KBM-7 (cell line): ENCODE results near the gene PRKAG2.

Experiments
- DNase-seq: peaks from one replicate; pipeline ENCODE4 v3.0.0-alpha.2; 2015
- in situ Hi-C: fragments of 300-500 bp; cut with MboI; formaldehyde crosslinking; loops from 2 replicates; pipeline ENCODE4 v1.14.3; 2020; ENCODE audit warnings: low sequenced_read_pairs, low pct_unique_long_range_greater_than_20kb, mixed read lengths

Gene PRKAG2

DNA sequence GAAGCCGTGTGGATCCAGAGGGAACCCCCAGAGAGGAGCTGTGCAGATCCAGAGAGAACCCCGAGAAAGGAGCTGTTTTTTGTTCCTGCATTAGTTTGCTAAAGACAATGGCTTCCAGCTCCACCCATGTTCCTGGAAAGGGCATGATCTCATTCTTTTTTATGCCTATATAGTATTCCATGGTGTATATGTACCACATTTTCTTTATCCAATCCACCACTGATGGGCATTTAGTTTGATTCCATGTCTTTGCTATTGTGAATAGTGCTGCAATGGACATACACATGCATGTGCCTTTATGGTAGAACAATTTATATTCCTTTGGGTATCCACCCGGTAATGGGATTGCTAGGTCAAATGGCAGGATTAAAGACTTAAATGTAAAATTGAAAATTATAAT is 261.9 kb downstream of the PRKAG2 start:
- in situ Hi-C loops: no loop called here

DNA sequence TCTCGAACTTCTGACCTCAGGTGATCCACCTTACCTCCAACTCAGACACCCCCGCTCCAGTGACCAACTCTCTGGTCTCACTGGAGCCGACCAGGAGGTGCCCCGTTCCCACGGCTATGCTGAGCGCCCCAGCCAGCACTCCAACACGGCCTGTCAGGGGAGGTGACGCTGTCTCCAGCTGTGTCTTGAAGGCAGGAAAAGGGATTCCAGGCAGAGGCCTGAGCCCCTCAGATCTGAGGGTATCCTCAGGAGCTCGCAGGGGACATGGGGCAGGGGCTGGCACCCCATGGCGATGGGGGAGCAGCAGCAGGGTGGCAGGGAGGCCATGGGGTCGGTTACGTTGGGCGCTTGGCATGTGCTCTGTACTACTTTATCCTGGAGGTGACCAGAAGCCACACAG is 262.9 kb downstream of the PRKAG2 start:
- DNase-seq: no peak
- in situ Hi-C loops: no loop called here

More for the DNA sequence above, 261.9 kb downstream of the PRKAG2 start:
- DNase-seq: no peak

- DNase-seq: no peak
- in situ Hi-C loops: no loop called here
Observed at GRCh38 chr7:151611878-151612277, 265.0 kb downstream of the PRKAG2 start.

DNA sequence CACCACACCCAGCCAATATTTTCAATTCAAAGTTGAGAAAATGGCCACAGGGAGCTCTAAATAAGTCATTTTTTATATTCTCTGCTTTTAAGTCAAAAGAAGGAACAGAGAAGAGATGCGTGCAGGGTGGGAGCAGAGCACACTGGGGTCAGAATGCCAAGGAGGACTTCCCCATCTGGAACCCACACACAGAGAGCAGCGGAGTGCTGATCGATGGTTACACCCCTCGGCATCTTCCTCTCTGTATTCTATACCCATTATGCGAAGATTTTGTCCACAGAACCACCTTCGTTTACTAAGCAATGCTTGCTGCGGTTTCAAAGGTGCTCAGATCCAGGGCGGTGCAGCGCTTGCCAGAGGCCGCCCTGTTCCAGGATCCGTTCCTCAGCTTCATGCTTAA is 265.9 kb downstream of the PRKAG2 start:
- DNase-seq: no peak
- in situ Hi-C loops: no loop called here

DNA sequence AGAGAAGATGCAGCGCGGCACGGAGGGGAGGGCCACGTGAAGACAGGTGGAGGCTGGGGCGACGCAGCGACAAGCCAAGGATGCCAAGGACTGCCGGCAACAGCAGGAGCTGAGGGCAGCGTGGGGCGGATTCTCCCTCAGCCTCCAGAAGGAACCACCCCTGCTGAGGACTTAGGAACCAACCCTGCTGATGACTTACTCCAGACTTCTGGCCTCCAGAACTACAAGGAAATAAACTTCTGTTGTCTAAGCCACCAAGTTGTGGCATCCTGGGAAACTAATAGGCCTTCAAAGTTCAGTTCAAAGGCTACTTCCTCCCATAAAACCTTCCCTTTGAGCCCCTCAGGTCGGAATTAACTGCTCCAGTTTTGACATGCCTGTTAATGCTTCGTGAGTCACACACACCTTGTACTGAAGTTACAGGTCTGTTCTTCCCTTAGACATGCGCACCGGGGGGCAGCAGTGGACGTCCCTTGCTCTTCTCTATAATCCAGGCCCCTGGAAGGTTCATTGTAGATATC is 268.8 kb downstream of the PRKAG2 start:
- in situ Hi-C loops: no loop called here
- no peak for DNase-seq

DNA sequence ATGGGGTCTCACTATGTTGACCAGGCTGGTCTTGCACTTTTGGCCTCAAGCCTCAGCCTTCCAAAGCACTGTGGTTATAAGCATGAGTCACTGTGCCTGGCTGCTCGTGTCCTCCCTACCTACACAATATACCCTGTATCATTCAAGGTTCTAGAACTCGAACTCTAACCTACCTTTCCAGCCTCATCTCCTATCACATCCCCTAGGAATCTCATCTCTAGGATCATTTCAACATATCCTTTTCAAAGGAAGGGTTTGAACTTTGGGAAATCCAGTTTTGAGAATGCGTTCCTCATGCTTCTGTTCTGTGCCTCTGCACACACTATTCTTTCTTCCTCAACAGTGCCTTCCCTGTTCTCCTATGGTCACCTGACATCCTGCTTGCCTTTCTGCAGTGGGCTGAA is 269.4 kb downstream of the PRKAG2 start:
- in situ Hi-C loops: no loop called here
- DNase-seq: no peak

- no peak for DNase-seq
- in situ Hi-C loops: no loop called here
Observed at GRCh38 chr7:151603951-151604350, 273.0 kb downstream of the PRKAG2 start.

- in situ Hi-C loops: no loop called here
Observed at GRCh38 chr7:151601521-151602305, 275.2 kb downstream of the PRKAG2 start.

GRCh38 chr7:151600331-151600730 is 276.6 kb downstream of the PRKAG2 start:
- in situ Hi-C loops: no loop called here
- no peak for DNase-seq

More at GRCh38 chr7:151601521-151602305, 275.2 kb downstream of the PRKAG2 start:
- DNase-seq: no peak

- DNase-seq: no peak
- in situ Hi-C loops: no loop called here
Observed at GRCh38 chr7:151599401-151600227, 277.3 kb downstream of the PRKAG2 start.

DNA sequence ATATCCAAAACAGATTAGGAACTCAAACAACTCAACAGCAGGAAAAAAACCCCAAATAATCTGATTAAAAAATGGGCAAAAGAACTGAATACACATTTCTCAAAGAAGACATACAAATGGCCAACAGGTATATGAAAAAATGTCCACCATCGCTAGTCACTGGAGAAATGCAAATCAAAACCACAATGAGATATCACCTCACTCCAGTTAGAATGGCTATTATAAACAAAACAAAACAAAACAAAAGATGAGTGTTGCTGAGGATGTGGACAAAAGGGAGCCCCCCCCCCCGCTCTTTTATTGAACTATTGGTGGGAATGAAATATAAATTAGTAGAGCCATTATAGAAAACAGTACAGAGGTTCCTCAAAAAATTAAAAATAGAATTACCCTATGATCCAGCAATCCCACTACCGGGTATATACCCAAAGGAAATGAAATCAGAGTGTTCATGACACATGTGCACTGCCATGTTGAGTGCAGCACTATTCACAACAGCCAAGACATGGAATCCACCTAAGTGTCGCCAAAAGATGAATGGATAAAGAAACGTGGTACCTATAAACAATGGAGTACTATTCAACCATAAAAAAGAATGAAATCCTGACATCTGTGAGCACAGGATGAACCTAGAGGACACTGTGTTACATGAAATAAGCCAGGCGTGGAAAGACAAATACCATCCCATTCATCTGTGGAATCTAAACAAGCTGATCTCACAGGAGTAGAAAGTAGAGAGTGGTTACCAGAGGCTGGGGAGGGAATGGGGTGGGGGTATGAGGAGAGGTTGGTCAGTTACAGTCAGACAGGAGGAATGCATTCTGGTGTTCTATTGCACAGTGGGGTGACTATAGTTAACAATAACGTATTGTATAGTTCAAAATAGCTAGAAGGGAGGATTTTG is 279.1 kb downstream of the PRKAG2 start:
- no peak for DNase-seq
- in situ Hi-C loops: no loop called here

- in situ Hi-C loops: no loop called here
- DNase-seq: no peak
Observed at GRCh38 chr7:151595702-151596350, 281.1 kb downstream of the PRKAG2 start.

GRCh38 chr7:151592868-151593486 is 283.9 kb downstream of the PRKAG2 start:
- DNase-seq: no peak
- in situ Hi-C loops: no loop called here

GRCh38 chr7:151592330-151592729 is 284.6 kb downstream of the PRKAG2 start:
- no peak for DNase-seq
- in situ Hi-C loops: no loop called here

- in situ Hi-C loops: no loop called here
- DNase-seq: no peak
Observed at GRCh38 chr7:151591866-151592265, 285.0 kb downstream of the PRKAG2 start.

- no peak for DNase-seq
Observed at GRCh38 chr7:151590850-151591771, 285.8 kb downstream of the PRKAG2 start.

GRCh38 chr7:151590071-151590849 is 286.7 kb downstream of the PRKAG2 start:
- no peak for DNase-seq
- in situ Hi-C loops: no loop called here

More at GRCh38 chr7:151590850-151591771, 285.8 kb downstream of the PRKAG2 start:
- in situ Hi-C loops: no loop called here
